Measurements from ENCODE around the gene SAMMSON. TPM values are rescaled to one million over a fixed set of nuclear protein-coding genes. Genes with fewer than 3 reads are reported as not detected.

The SAMMSON gene
- total and polyA plus RNA-seq, 2 donors (not counting 1 experiment from before 2014, with no cell fraction given) = not detected

DNA sequence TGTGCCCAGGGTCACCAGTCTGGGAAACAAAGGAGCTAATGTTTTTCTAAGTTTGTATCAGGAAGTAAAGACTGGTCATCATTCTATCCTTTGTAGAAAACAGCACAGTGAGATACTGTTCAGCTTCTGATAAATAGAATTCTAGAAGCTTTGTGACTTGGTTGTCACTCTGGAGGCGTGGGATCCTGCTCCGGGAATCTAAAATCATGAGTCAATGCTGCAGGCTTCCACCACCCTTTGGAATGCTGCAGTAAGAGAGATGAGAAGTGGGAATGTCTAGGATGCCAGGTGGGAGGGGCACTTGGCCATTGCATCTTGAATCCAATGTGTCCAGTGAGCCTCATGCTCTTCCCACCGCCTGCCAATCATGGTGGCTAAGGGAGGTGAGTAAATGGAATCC, 40.9 kb downstream of the SAMMSON start:
- Histone ChIP-seq H3K9ac (ENCODE audit: low read length) (no peak overlapping the region), H3K4me1 (ENCODE audit: control insufficient read depth in 2 of 2, insufficient read depth in 2 of 2, low read length in 2 of 2) (no peaks in the 10 kb centered on the region), H3K79me2 (ENCODE audit: control insufficient read depth, insufficient read depth, low read length) (no peaks in the 10 kb centered on the region), H4K20me1 (ENCODE audit: control insufficient read depth, insufficient read depth, low read length, poor library complexity, severe bottlenecking) (no peaks in the 10 kb centered on the region), H3K27ac (ENCODE audit: low read length in 2 of 2) (no peak overlapping the region), H3K27me3 (replicated peaks in 1 of 4; ENCODE audit: control extremely low read depth in 1 of 4, control insufficient read depth in 3 of 4, insufficient read depth in 4 of 4, low read length in 3 of 4) (no peaks in the 10 kb centered on the region), H2AFZ (ENCODE audit: insufficient read depth, low read depth, low read length, poor library complexity, severe bottlenecking) (no peak overlapping the region), H3K36me3 (replicated peaks in 1 of 2; ENCODE audit: control extremely low read depth in 1 of 2, control insufficient read depth in 1 of 2, extremely low read depth in 1 of 2, insufficient read depth in 2 of 2, low read length in 1 of 2) (no peaks in the 10 kb centered on the region), H3K4me2 (replicated peaks; ENCODE audit: low read depth, low read length, poor library complexity, severe bottlenecking) (no peak overlapping the region), H3K4me3 (ENCODE audit: control extremely low read depth in 1 of 5, extremely low read depth in 1 of 5, insufficient read depth in 1 of 5, low read depth in 2 of 5, low read length in 4 of 5) (no peak overlapping the region), H3K9me3 (ENCODE audit: control extremely low read depth in 1 of 3, control insufficient read depth in 2 of 3, insufficient read depth in 1 of 3, low read length in 2 of 3) (no peaks in the 10 kb centered on the region)
- no peak for ATAC-seq (ENCODE audit: low read depth)
- no peak overlapping the region for H3K27ac Mint-ChIP-seq
- no peaks in the 10 kb centered on the region for H3K4me1 Mint-ChIP-seq
- intact Hi-C loops (cut with micrococcal nuclease) = no loop called here
- ChIA-PET POLR2A (no interaction called here), CTCF (no interaction called here)
- WGBS (ENCODE audit: insufficient coverage) = 100% methylated on average over 1 of the region's 3 CpGs
- no peak for TF ChIP-seq EZH2 (IDR thresholded peaks at IDR 0.05; ENCODE audit: borderline replicate concordance, insufficient read depth, low read depth, low read length, poor library complexity, severe bottlenecking)
- TF ChIP-seq, protein P1, sequence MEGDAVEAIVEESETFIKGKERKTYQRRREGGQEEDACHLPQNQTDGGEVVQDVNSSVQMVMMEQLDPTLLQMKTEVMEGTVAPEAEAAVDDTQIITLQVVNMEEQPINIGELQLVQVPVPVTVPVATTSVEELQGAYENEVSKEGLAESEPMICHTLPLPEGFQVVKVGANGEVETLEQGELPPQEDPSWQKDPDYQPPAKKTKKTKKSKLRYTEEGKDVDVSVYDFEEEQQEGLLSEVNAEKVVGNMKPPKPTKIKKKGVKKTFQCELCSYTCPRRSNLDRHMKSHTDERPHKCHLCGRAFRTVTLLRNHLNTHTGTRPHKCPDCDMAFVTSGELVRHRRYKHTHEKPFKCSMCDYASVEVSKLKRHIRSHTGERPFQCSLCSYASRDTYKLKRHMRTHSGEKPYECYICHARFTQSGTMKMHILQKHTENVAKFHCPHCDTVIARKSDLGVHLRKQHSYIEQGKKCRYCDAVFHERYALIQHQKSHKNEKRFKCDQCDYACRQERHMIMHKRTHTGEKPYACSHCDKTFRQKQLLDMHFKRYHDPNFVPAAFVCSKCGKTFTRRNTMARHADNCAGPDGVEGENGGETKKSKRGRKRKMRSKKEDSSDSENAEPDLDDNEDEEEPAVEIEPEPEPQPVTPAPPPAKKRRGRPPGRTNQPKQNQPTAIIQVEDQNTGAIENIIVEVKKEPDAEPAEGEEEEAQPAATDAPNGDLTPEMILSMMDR (IDR thresholded peaks at IDR 0.05) = no peak
- H3K4me3 Mint-ChIP-seq = no peak overlapping the region
- H3K27me3 Mint-ChIP-seq = peaks cover 5% of the 10 kb centered on the region
- no peaks in the 10 kb centered on the region for H3K9me3 Mint-ChIP-seq (ENCODE audit: insufficient read depth)
- DNase-seq = no peak

DNA sequence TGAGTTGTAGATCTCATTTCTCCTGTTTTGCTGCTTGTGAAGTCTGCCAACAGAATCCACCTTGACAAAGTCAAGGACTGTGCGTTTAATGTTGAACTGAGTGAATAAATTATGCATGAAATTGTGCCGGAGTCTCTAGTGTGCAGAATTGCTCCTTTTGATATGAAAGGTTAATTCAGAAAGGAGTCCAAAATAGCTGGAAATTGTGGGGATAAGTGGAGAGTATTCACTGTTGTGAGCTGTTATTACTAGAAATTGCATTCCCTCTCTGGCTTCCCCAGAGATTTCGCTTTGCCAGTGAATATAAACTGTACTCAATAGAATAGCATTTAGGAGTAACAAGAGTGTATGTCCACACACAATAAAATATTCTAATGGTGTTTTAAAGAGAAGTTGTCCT, 43.1 kb downstream of the SAMMSON start:
- H3K4me1 Mint-ChIP-seq = no peaks in the 10 kb centered on the region
- DNase-seq (no peak), ATAC-seq (ENCODE audit: low read depth) (no peak)
- H3K9me3 Mint-ChIP-seq (ENCODE audit: insufficient read depth) = no peaks in the 10 kb centered on the region
- Histone ChIP-seq H4K20me1 (ENCODE audit: control insufficient read depth, insufficient read depth, low read length, poor library complexity, severe bottlenecking) (no peaks in the 10 kb centered on the region), H3K36me3 (replicated peaks in 1 of 2; ENCODE audit: control extremely low read depth in 1 of 2, control insufficient read depth in 1 of 2, extremely low read depth in 1 of 2, insufficient read depth in 2 of 2, low read length in 1 of 2) (no peaks in the 10 kb centered on the region), H3K79me2 (ENCODE audit: control insufficient read depth, insufficient read depth, low read length) (no peaks in the 10 kb centered on the region), H3K4me2 (replicated peaks; ENCODE audit: low read depth, low read length, poor library complexity, severe bottlenecking) (no peak overlapping the region), H2AFZ (ENCODE audit: insufficient read depth, low read depth, low read length, poor library complexity, severe bottlenecking) (no peak overlapping the region), H3K9me3 (ENCODE audit: control extremely low read depth in 1 of 3, control insufficient read depth in 2 of 3, insufficient read depth in 1 of 3, low read length in 2 of 3) (no peaks in the 10 kb centered on the region), H3K4me1 (ENCODE audit: control insufficient read depth in 2 of 2, insufficient read depth in 2 of 2, low read length in 2 of 2) (no peaks in the 10 kb centered on the region), H3K27ac (ENCODE audit: low read length in 2 of 2) (no peak overlapping the region), H3K27me3 (replicated peaks in 1 of 4; ENCODE audit: control extremely low read depth in 1 of 4, control insufficient read depth in 3 of 4, insufficient read depth in 4 of 4, low read length in 3 of 4) (no peaks in the 10 kb centered on the region), H3K4me3 (ENCODE audit: control extremely low read depth in 1 of 5, extremely low read depth in 1 of 5, insufficient read depth in 1 of 5, low read depth in 2 of 5, low read length in 4 of 5) (no peak overlapping the region), H3K9ac (ENCODE audit: low read length) (no peak overlapping the region)
- H3K27me3 Mint-ChIP-seq = peaks cover 5% of the 10 kb centered on the region
- intact Hi-C loops (cut with micrococcal nuclease) = no loop called here
- WGBS (ENCODE audit: insufficient coverage) = no CpG with 5 or more reads among the region's 3 CpGs
- H3K27ac Mint-ChIP-seq = no peak overlapping the region
- ChIA-PET POLR2A (no interaction called here), CTCF (no interaction called here)
- H3K4me3 Mint-ChIP-seq = no peak overlapping the region
- TF ChIP-seq EZH2 (IDR thresholded peaks at IDR 0.05; ENCODE audit: borderline replicate concordance, insufficient read depth, low read depth, low read length, poor library complexity, severe bottlenecking) = no peak
- TF ChIP-seq, protein P1 (IDR thresholded peaks at IDR 0.05) = no peak
